GM18511 (cell line): Measurements from ENCODE around the gene SECTM1.

Experiments used
- ATAC-seq: cut with Tn5 transposase; IDR thresholded peaks from one replicate; pipeline ENCODE4 v1.9.1; 2021; ENCODE audit warnings: mild to moderate bottlenecking, moderate library complexity; ENCODE audit not compliant: unreplicated experiment

Gene SECTM1

GRCh38 chr17:82316651-82317393 lies 16.7 kb downstream of the SECTM1 start:
- no peak for ATAC-seq

GRCh38 chr17:82315703-82316358 lies 17.7 kb downstream of the SECTM1 start:
- no peak for ATAC-seq

GRCh38 chr17:82314727-82315605 lies 18.6 kb downstream of the SECTM1 start:
- ATAC-seq, result no peak

- ATAC-seq, result no peak
Measured at GRCh38 chr17:82314012-82314726, 19.4 kb downstream of the SECTM1 start.

- no peak for ATAC-seq
Measured at GRCh38 chr17:82313195-82314011, 20.2 kb downstream of the SECTM1 start.

- ATAC-seq, result no peak
Measured at GRCh38 chr17:82311971-82312370, 21.6 kb downstream of the SECTM1 start.

GRCh38 chr17:82310877-82311276 lies 22.7 kb downstream of the SECTM1 start:
- no peak for ATAC-seq

- no peak for ATAC-seq
Measured at GRCh38 chr17:82309656-82310570, 23.7 kb downstream of the SECTM1 start.

GRCh38 chr17:82305727-82306300 lies 27.8 kb downstream of the SECTM1 start:
- ATAC-seq, result no peak

GRCh38 chr17:82304826-82305726 lies 28.5 kb downstream of the SECTM1 start:
- ATAC-seq, result no peak

GRCh38 chr17:82303944-82304808 lies 29.4 kb downstream of the SECTM1 start:
- no peak for ATAC-seq

GRCh38 chr17:82302991-82303943 lies 30.3 kb downstream of the SECTM1 start:
- ATAC-seq, result no peak

GRCh38 chr17:82302568-82302963 lies 31.0 kb downstream of the SECTM1 start:
- ATAC-seq, result no peak

GRCh38 chr17:82301916-82302567 lies 31.5 kb downstream of the SECTM1 start:
- peak; percentile 39 for ATAC-seq

GRCh38 chr17:82301300-82301915 lies 32.2 kb downstream of the SECTM1 start:
- no peak for ATAC-seq
